Activated CD4-positive, alpha-beta T cell treated with anti-CD3 and anti-CD28 coated beads for 24 hours (primary cell): Measurements from ENCODE around the gene UNC13C.

Experiments used
- DNase-seq, 2 donors: peaks; one replicate each; pipeline ENCODE4 v3.0.0-alpha.2; 2020; ENCODE audit warnings: low read depth in 2 of 2

Gene UNC13C

DNA sequence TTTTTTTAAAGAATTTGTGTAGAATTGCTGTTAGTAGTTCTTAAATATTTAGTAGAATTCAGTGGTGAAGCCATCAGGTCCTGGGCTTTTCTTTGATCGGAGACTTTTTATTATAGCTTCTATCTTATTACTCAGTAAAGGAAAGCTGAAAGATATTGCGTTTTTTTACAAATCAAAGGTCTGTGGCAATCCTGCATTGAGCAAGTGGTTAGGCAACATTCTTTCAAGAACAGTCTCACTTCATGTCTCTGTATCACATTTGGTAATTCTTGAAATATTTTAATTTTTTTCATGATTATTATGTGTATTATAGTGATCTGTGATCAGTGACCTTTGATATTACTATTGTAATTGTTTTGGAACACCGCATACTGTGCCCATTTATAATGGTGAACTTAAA lies 140.8 kb downstream of the UNC13C start:
- no peak for DNase-seq

DNA sequence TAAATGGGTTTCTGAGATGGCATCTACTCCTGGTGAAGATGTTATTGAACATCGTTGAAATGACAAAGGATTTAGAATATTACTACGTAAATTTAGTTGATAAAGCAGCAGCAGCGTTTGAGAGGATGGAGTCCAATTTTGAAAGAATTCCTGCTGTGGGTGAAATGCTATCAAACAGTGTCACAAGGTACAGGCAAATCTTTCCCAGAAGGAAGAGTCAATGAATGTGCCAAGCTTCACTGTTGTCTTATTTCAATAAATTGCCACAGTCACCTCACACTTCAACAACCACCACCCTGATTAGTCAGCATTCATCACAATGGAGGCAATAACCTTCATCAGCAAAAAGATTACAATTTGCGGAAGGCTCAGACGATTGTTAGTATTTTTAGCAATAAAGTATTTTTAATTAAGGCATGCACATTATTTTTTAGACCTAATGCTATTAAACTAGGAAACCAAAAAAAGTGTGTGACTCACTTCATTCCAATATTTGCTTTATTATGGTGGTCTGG lies 142.8 kb downstream of the UNC13C start:
- DNase-seq: no peak

DNA sequence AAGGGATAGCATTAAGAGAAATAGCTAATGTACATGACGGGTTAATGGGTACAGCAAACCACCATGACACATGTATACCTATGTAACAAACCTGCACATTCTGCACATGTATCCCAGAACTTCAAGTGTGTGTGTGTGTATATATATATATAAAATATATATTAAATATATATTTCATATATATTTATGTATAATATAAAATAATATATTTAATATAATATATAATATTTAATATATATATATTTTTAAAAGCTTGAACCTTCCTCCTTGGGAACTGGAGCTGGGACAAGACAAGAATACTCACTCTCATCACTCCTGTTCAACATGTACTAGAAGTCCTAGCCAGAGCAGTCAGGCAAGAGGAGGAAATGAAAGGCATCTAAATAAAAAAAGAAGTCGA lies 149.3 kb downstream of the UNC13C start:
- no peak for DNase-seq

DNA sequence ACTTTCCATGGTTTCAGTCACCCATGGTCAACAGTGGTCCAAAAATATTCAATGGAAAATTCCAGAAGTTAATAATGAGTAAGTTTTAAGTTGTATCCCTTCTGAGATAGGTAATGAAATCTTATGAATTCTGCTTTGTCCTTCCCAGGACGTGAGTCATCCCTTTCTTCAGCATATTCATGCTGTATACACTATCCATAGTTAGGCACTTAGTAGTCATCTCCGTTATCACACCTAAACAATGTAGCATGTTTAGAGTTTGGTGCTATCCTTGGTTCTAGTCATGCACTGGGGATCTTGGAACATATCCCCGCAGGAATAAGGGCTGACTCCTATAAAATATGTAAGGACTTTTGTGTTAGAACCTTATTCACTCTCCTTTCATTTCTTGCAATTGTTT lies 153.2 kb downstream of the UNC13C start:
- DNase-seq: no peak

DNA sequence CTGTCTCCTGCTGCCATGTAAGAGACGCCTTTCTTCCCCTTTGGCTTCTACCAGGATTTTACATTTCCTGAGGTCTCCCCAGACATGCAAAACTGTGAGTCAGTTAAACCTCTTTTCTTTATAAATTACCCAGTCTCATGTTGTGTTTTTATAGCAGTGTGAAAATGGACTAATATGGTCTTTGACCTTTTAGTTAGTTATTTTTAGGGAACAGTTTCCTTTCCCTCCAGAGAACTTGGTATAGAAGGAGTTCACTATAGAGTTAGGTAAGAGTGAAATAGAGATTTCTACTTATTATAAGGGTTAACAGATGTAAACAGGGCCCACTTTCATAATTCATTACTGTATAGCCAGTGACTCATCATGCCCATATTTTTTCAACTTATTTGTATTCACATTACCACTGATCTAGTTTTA lies 170.9 kb downstream of the UNC13C start:
- DNase-seq: no peak

DNA sequence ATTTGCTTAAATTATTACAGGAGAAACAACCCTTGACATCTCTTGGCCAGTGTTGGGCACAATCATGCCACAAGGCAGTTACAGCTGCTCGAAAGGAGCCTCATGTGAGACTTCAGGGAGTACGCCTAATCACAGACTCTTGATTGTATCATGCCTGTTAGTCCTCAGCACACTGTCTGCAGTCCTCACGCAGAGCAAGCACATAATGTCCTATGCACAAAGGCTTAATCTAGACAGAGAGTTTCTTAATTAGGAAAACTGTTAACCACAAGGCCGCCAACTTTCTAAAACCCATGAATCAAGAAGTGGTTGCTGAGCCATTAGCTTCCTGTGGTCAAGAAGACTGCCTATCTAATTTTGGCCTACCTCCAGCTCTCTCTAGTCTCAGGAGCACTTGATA lies 172.0 kb downstream of the UNC13C start:
- no peak for DNase-seq

DNA sequence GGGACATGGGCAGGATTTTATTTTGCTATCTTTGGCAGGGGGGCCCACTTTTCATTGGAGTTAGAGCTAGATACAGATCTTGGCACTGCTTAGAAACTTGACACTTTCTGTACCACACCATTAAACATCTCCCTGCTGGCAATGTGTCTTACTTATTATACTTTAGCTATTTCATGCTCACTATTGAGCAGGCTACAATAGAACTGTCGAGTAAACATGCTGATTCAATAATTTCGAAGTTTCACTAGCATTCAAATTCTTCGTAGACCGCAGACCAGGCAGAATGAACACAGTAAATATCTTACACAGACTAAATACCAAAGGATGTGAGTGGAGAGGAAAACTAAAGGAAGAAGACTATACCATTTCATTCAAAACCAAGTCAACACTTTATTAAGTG lies 180.8 kb downstream of the UNC13C start:
- DNase-seq: no peak

DNA sequence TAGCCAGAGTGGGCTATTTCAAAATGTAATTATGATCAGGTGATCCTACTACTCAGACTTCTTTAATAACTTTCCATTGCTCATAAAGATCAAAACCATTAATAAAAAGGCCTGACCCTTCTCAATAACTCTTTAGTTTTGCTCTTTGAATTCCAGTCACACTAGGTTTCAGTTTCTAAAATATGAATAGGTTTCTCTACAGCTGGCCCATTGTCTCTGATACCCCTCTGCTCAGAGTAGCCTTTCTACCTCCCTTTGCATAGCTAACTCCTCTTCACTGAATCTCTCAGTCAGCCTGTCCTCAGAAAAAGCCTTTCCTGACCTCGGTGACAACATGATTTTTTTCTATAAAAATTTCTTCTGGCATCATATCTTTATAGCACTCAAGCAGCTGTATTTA lies 209.1 kb downstream of the UNC13C start:
- no peak for DNase-seq

DNA sequence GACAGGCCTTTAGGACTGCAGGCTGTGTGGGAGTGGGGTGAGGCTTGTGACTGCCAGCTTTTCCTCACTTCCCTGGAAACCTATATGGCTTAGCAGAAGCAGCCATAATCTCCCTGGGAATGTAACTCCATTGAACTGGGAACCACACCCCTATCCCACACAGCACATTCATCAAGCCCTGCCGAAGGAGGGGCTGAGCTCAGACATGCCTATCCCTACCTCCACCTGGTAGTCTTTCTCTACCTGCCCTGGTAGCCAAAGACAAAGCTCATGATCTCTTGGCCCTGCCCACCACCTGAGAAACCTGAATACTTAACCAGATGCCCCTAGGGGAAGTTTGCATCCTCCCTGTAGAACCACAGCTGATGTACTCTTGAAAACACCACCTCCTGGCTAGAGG lies 219.8 kb downstream of the UNC13C start:
- no peak for DNase-seq

DNA sequence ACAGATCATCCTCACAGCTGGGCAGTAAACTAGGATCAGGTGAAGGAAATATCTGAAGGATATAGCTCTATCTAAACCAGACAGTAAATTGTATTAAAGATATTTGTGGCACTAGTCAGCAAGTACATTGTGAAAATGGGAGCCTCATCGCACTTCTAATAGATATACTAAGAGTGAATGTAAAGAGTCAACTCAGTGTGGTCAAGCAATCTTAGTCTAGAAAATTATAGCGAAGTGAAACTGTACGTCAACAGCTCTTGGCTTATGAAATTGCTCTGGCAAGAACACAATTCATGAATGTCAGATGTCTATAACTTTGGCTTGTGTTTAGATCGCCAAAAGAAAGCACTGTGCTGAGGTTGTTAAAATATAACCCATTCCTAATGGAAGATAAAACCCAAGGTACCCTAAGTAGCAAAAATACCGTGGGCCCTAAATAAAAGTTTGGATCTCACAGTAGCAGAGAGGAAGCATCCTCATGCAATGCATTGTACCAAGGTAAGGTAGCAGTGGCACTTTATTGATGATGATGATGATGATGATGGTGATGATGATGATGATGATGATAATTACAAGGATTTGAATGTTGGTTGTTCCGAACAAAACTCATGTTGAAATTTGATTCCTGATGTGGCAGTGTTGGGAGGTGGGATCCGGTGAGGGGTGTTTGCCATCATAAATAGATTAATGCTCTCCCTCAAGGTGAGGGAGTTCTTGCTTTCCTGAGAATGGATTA lies 228.5 kb downstream of the UNC13C start:
- DNase-seq: no peak

DNA sequence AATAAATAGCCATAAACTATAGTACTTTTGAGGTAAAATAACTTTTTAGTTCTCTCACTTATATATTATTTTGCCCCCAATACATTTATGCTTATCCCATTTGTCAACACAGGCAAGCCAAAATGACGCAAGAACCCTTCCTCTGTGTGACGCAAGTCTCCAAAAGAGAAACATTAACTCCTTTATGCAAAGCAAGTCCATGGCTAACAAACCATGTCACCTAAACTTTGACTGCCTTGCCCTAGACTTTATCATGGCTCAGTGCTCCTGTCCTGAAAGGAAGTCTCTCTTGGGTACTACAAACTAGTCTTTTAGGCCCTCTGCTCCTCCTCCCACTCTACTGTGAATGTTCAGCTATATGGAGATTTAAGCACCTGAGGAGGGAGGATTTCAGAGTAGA lies 230.5 kb downstream of the UNC13C start:
- no peak for DNase-seq

DNA sequence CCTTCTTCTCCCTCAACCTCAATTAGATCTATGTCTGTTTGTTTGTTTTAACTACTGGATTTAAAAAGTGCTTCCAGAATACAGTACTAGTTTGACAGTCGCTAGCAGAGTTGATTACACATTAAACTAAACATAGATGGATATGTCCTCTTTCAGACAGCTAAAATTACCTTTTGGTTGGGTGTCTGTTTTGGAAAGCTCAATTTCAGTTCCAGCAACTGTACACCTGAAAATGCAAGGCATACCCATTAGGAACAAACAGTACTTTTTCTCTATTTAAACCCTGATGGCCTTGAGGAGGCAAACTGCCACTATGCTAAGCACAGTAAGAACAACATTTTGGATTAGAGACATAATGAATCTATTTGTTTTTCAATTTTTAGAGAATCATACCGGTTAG lies 234.4 kb downstream of the UNC13C start:
- no peak for DNase-seq

DNA sequence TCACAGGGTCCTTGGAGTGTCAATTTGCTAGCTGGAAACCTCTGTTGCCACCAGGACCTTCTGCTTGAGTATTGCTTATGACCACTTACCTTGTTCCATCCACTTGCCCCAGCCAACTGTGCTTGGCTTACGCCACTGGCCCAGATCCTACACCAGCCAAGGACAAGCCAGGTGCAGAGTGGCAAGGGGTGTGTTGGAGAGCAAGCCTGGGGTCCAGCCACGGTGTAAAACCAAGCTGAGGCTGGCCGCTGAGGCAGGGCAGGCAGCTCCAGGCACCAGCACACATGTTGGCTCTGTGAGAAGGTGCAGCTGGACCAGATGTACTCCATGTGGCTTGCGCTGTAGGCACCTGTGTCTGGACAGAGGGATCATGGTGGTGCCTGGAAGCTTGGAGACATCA lies 248.2 kb downstream of the UNC13C start:
- DNase-seq: no peak

DNA sequence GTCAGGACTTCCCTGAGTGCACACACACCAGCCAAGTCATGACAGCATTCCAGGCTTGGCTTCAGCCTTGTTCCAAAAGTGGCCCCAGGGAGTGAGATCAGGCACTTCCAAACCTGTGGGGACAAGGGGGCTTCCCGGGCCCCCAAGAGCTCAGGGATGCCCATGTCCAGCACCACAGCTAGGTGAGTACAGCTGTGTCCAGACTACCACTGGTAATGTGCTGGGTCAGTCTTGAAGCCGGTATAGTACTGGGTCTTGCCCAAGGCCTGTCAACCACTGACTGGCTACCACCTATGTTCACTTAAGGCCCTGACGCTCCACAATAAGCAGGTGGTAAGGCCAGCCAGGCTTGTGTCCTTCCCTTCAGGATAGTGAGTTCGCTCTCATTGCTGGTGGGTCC lies 249.3 kb downstream of the UNC13C start:
- no peak for DNase-seq

DNA sequence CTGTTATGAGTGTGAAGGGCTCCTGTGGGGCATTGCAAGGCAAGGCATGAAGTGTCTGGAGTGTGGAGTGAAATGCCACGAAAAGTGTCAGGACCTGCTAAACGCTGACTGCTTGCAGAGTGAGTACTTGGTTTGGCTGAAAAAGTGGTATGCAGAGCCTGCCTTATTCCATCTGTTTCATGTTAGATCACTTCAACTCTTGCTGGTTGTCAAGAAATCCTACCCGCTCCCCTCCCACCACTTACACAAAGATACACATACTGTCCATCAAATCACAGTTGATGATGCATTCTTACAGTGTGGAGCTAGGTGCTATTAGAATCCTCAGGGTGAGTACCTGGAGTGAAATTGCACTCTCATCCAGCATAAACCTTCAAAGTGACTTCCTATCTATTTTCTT lies 272.1 kb downstream of the UNC13C start:
- DNase-seq: no peak

DNA sequence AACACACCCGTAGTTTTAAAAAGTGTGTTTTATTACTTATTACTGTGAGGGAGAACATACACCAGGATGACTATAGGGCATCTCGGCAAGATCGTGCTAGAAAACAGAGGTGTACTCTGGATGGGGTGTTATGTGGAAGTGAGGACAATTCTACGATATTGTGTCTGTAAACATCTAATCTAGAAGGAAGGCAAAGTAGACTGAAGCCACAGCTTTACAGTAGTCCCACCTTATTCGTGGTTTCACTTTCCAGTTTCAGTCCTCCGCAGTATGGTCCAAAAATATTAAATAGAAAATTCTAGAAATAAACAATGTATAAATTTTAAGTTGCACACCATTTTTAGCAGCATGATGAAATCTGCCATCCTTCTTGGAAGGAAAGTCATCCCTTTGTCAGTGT lies 277.9 kb downstream of the UNC13C start:
- no peak for DNase-seq

DNA sequence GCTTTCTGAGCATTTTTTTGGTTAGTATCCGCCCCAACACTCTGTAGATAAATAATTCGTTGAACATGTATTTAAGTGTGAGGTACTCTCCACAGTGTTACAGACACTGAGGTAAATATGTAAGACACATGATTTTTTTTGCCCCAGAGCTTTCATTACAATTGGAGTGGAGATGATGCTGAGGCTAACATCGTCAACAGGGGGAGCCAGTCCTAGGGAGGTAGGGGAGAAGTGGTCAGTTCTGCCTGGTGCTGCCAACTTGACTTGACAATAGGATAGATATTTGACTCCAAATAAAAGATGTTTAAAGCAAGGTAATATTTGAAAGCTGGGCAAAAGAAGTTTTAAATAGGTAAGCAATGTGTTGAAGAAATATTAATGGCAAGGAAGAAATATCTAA lies 295.7 kb downstream of the UNC13C start:
- no peak for DNase-seq

DNA sequence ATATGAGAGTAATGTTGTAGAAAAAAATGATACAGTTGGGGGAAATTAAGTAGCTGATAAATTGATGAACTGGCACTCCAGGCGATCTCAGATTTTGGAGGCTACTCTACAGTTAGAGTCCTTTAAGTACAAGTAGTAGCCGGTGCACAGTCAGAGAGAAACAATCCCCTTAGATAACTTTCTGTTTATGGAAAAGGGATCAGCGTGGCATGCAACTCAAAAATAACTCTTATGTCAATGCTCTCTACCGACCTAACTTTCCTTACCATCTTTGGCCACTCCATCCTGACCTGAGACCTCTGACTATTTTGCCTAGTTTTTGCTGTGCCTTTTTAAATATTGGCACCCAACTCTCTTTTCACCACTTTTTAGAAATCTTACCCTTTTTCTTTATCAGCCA lies 299.6 kb downstream of the UNC13C start:
- no peak for DNase-seq

DNA sequence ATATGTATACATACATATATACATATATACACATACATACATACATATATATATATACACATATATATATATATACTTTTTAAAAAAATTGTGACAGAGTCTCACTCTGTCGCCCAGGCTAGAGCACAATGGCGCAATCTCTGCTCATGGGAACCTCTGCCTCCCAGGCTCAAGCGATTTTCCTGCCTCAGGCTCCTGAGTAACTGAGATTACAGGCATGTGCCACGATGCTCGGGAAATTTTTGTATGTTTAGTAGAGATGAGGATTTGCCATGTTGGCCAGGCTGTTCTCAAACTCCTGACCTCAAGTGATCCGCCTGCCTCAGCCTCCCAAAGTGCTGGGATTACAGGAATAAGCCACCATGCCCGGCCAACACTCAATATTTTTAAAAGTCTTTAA lies 302.5 kb downstream of the UNC13C start:
- DNase-seq: no peak

DNA sequence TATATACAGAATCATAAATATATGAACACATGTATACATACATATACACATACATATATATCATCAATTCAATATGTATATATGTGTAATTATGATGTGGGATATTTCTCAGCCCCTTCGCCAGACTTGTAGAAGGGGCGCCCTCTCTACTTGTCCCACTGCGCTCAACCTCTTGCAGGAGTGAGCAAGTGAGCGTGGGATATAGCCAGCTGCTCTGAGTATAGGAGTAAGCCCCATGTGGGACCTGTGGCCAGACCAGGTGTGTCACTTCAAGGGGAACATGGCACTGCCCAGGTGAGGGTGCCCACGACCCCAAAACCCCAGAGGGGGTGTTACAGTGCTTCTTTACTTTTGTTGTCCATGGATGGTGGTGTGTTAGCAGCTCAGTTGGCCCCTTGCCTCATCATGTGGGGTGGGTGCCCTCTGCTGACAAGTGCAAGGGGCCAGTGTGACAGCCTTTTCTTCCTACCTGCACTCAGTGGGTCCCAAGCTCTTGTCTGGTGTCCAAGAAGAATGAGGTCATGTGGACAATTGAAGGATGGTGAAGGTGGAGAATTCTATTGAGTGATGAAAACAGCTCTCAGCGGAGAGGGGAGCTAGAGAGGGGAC lies 304.1 kb downstream of the UNC13C start:
- DNase-seq: no peak

DNA sequence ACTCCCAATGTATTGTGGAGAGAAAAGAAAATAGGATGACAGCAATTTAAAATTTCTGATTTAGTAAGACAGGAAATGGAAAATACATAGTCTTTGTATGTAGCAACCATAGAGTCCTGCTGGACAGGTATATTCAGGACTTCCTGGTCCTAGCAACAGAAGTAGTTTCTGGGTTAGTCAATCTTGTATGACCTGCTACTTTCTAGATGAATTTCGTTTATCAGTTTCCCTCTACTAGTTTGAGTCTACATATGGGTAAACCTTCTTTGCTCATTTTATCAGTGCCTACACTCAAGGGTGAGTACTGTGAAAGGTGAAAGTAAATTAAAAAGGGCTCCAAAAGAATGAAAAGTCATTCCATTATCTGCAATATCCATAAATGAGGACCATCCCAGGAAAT lies 309.8 kb downstream of the UNC13C start:
- no peak for DNase-seq

DNA sequence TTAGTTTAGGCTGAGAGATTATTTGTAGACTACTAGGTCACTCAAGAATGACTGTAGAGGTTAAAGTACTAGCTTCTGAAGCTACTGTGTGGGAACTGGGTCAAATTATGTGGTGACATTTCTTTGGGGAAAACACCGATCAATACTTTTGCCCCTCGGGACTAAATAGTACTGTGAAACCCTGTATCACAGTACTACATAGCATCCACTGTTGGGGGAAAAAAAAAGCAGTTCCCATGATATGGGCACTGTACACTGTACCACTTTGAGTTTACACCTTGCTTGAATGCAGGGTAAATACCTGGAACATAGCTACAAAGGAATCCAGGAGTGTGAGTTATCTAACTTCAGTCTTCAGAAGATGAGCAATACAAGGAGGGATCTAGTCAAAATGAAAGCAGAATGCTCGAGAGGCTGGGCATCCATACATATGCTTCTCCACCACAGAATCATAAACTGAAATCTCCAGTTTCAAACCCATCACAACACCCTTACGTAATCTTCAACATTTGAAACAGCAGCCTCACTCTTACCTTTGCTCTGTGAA lies 311.4 kb downstream of the UNC13C start:
- DNase-seq: no peak

DNA sequence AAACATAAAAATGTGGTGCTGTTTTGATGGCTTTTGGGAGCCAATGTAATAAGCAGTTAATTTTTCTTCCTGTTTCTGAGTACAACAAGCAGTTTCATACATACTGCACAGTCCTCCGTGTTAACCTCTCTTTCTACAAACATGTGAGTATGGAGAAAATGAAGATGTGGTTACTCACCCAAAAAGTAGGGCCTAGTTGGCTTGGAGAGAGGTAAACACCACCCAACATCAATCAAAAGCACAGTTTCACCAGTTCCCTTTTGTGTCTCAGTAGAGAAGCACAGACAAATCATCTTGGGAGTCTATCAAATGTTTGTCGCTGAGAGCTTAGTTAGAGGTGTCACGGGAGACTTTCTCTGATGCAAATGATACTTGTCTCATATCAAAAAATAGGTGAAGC lies 320.2 kb downstream of the UNC13C start:
- DNase-seq: no peak
